Measurements from ENCODE around the gene OR6A2. TPM values are rescaled to one million over a fixed set of nuclear protein-coding genes. Genes with fewer than 3 reads are reported as not detected.

Gene OR6A2
- total RNA-seq, 1 experiment from 2014 or later, result 0.28 TPM

DNA sequence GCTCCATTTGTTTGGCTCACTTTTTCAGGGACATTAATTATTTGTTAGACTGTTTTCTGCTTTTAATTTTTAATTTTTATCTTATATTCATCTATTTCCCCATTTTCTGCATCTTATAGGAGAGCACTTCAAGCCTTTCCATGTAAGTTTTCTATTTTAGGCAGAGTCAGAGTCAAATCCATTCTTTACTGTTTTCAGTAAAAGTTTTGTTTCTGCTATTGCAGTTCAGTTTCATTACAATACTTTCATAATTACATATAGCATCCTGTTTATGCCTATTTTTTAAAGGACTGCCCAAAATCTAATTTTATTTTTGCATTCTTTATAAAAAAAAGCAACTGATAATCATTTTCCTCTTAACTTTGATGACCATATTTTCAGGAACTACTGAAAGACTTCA, 42.2 kb upstream of the OR6A2 start:
- intact Hi-C loops (cut with micrococcal nuclease), result no loop called here
- DNase-seq (ENCODE audit: unreplicated experiment), result no peak
- TF ChIP-seq, protein P1, sequence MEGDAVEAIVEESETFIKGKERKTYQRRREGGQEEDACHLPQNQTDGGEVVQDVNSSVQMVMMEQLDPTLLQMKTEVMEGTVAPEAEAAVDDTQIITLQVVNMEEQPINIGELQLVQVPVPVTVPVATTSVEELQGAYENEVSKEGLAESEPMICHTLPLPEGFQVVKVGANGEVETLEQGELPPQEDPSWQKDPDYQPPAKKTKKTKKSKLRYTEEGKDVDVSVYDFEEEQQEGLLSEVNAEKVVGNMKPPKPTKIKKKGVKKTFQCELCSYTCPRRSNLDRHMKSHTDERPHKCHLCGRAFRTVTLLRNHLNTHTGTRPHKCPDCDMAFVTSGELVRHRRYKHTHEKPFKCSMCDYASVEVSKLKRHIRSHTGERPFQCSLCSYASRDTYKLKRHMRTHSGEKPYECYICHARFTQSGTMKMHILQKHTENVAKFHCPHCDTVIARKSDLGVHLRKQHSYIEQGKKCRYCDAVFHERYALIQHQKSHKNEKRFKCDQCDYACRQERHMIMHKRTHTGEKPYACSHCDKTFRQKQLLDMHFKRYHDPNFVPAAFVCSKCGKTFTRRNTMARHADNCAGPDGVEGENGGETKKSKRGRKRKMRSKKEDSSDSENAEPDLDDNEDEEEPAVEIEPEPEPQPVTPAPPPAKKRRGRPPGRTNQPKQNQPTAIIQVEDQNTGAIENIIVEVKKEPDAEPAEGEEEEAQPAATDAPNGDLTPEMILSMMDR (IDR thresholded peaks at IDR 0.05; ENCODE audit: unreplicated experiment), result no peak
- POLR2A ChIA-PET, result no interaction called here
- no peaks in the 10 kb centered on the region for H3K36me3 Mint-ChIP-seq (ENCODE audit: insufficient read depth, unreplicated experiment)
- H3K27me3 Mint-ChIP-seq (ENCODE audit: insufficient read depth, unreplicated experiment), result no peaks in the 10 kb centered on the region
- H3K27ac Mint-ChIP-seq (ENCODE audit: low read depth, unreplicated experiment), result no peak overlapping the region
- no TSS peak for BruUV-seq (replicated peaks)
- CTCF ChIA-PET, result interaction anchor here (0.6 to 1.8 kb wide), 2 partner anchors 29 to 714 kb away, joined by 3 to 5 read pairs; no protein-coding TSS in a partner anchor
- H3K4me3 Mint-ChIP-seq (ENCODE audit: unreplicated experiment), result no peak overlapping the region
- H3K9me3 Mint-ChIP-seq (ENCODE audit: unreplicated experiment), result peaks cover 8% of the 10 kb centered on the region
- H3K4me1 Mint-ChIP-seq (ENCODE audit: insufficient read depth, unreplicated experiment), result no peaks in the 10 kb centered on the region

DNA sequence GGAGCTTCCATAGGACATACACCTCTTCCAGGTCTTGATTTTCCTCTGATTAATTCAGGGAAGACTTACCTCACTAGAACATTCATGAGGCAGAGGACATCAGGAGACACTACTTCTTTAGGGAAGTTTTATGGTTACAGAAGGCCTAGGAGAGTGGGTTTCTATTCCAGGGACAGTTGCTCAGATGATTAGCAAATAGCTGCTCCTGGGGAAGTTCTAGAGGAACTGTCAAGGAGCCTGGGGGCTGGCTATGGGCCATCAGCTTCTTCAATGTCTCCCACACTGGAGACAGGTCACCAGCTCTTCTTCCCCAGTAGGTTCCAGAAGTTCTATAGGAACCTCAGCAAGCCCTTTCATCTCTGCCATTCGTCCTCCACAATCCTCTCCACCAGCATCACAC, 34.5 kb upstream of the OR6A2 start:
- ChIA-PET CTCF (interaction anchor here (0.6 to 1.4 kb wide), 2 partner anchors 21 to 22 kb away, joined by 3 to 13 read pairs; no protein-coding TSS in a partner anchor), POLR2A (no interaction called here)
- Mint-ChIP-seq H3K4me3 (ENCODE audit: unreplicated experiment) (no peak overlapping the region), H3K36me3 (ENCODE audit: insufficient read depth, unreplicated experiment) (no peaks in the 10 kb centered on the region), H3K4me1 (ENCODE audit: insufficient read depth, unreplicated experiment) (no peaks in the 10 kb centered on the region), H3K27ac (ENCODE audit: low read depth, unreplicated experiment) (no peak overlapping the region), H3K27me3 (ENCODE audit: insufficient read depth, unreplicated experiment) (no peaks in the 10 kb centered on the region), H3K9me3 (ENCODE audit: unreplicated experiment) (no peaks in the 10 kb centered on the region)
- TF ChIP-seq, protein P1 (IDR thresholded peaks at IDR 0.05; ENCODE audit: unreplicated experiment), result no peak
- DNase-seq (ENCODE audit: unreplicated experiment), result no peak
- intact Hi-C loops (cut with micrococcal nuclease), result no loop called here
- BruUV-seq (replicated peaks), result no TSS peak

DNA sequence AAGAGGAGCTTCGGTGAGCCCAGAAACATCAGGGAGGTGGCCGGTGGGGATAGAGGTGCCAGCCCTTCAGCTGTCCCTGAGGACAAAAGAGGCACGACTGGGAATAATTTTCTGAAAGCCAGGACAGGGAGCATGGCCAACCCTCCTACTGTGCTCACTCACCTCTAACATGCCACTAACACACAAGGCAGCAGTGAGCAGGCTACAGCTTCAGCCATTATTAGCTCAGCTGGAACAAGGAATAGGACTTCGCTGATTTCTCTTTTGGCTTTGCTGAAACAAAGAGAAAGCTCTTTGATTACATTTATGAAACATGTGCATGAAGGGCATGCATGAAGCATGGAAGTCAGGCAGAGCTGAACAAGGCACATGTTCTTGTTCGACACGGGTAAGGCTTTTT, 33.9 kb upstream of the OR6A2 start:
- H3K4me1 Mint-ChIP-seq (ENCODE audit: insufficient read depth, unreplicated experiment), result no peaks in the 10 kb centered on the region

GRCh38 chr11:6828103-6828502, 28.6 kb upstream of the OR6A2 start:
- BruUV-seq (replicated peaks), result no TSS peak
- intact Hi-C loops (cut with micrococcal nuclease), result no loop called here
- Mint-ChIP-seq H3K27me3 (ENCODE audit: insufficient read depth, unreplicated experiment) (no peaks in the 10 kb centered on the region), H3K36me3 (ENCODE audit: insufficient read depth, unreplicated experiment) (no peaks in the 10 kb centered on the region), H3K4me3 (ENCODE audit: unreplicated experiment) (no peak overlapping the region), H3K9me3 (ENCODE audit: unreplicated experiment) (no peaks in the 10 kb centered on the region), H3K4me1 (ENCODE audit: insufficient read depth, unreplicated experiment) (peaks cover 6% of the 10 kb centered on the region), H3K27ac (ENCODE audit: low read depth, unreplicated experiment) (no peak overlapping the region)
- DNase-seq (ENCODE audit: unreplicated experiment), result no peak
- TF ChIP-seq, protein P1 (IDR thresholded peaks at IDR 0.05; ENCODE audit: unreplicated experiment), result no peak
- ChIA-PET POLR2A (no interaction called here), CTCF (interaction anchor here (1.2 kb wide), 1 partner anchor 90 kb away, joined by 3 read pairs; no protein-coding TSS in a partner anchor)

More for the DNA sequence above, 33.9 kb upstream of the OR6A2 start:
- no peaks in the 10 kb centered on the region for H3K27me3 Mint-ChIP-seq (ENCODE audit: insufficient read depth, unreplicated experiment)
- H3K27ac Mint-ChIP-seq (ENCODE audit: low read depth, unreplicated experiment), result no peak overlapping the region
- H3K4me3 Mint-ChIP-seq (ENCODE audit: unreplicated experiment), result no peak overlapping the region
- no peaks in the 10 kb centered on the region for H3K9me3 Mint-ChIP-seq (ENCODE audit: unreplicated experiment)
- TF ChIP-seq, protein P1 (IDR thresholded peaks at IDR 0.05; ENCODE audit: unreplicated experiment), result no peak
- intact Hi-C loops (cut with micrococcal nuclease), result no loop called here
- POLR2A ChIA-PET, result interaction anchor here (0.7 kb wide), 1 partner anchor 47 kb away, joined by 3 read pairs; no protein-coding TSS in a partner anchor
- no TSS peak for BruUV-seq (replicated peaks)
- DNase-seq (ENCODE audit: unreplicated experiment), result no peak
- no peaks in the 10 kb centered on the region for H3K36me3 Mint-ChIP-seq (ENCODE audit: insufficient read depth, unreplicated experiment)
- CTCF ChIA-PET, result interaction anchor here (0.7 to 1.4 kb wide), 3 partner anchors 15 to 76 kb away, joined by 3 to 13 read pairs (median 3); no protein-coding TSS in a partner anchor
